HEK293 (cell line): ENCODE data around the gene METTL25B.
A peak's percentile ranks its signal among the peaks of the same experiment; 100 is the strongest.

ENCODE experiments used
- CTCF ChIA-PET: fragments of 350-600 bp; formaldehyde crosslinking; extraction: SDS; loops from one replicate; lab custom pipeline; 2021; ENCODE audit warnings: antibody characterized with exemption; lab: Yijun Ruan, JAX
- POLR2A ChIA-PET: fragments of 300-600 bp; formaldehyde crosslinking; extraction: SDS; loops from one replicate; lab custom pipeline; 2020; ENCODE audit warnings: antibody characterized with exemption, inconsistent platforms; lab: Yijun Ruan, JAX
- H3K27ac ChIP-seq: fragments of 200-500 bp; sonication (Bioruptor generic); 2 replicates; pipeline ENCODE4 v1.5.1; 2014; ENCODE audit warnings: low read depth, low read length, control low read depth, inconsistent platforms; ENCODE audit errors: extremely low read depth
- H3K36me3 ChIP-seq, 2 experiments: fragments of 200-500 bp in 1 of 2; sonication (Bioruptor generic) in 1 of 2; 1 replicate in 1 of 2; 2 replicates in 1 of 2; pipeline ENCODE4 v1.5.1; 2014 to 2017; ENCODE audit warnings: inconsistent platforms in 2 of 2, low read length in 2 of 2; ENCODE audit not compliant: control insufficient read depth in 2 of 2, insufficient read depth in 1 of 2
- H3K4me1 ChIP-seq: fragments of 200-500 bp; sonication (Bioruptor generic); 2 replicates; pipeline ENCODE4 v1.5.1; 2014; ENCODE audit warnings: mild to moderate bottlenecking, low read length, inconsistent platforms; ENCODE audit not compliant: control insufficient read depth, insufficient read depth
- H3K4me3 ChIP-seq: 2 replicates; pipeline ENCODE4 v1.5.1; 2011; ENCODE audit warnings: low read depth, mild to moderate bottlenecking, control low read depth, low read length, moderate library complexity
- H3K9me3 ChIP-seq: fragments of 200-500 bp; sonication (Bioruptor generic); 2 replicates; pipeline ENCODE4 v1.5.1; 2014; ENCODE audit warnings: low read depth, low read length, inconsistent platforms; ENCODE audit not compliant: control insufficient read depth, insufficient read depth
- GLIS2 ChIP-seq: fragments of 450-650 bp; formaldehyde crosslinking; IDR thresholded peaks from 2 replicates; pipeline ENCODE4 v1.5.1; 2016; ENCODE audit warnings: missing biosample characterization, missing genetic modification characterization
- IKZF3 ChIP-seq: fragments of 450-650 bp; IDR thresholded peaks from 2 replicates; pipeline ENCODE4 v1.5.0; 2018; ENCODE audit warnings: missing biosample characterization, mild to moderate bottlenecking, missing genetic modification characterization, moderate library complexity
- TRIM28 ChIP-seq: IDR thresholded peaks from 2 replicates; pipeline ENCODE4 v1.6.1; 2011; ENCODE audit warnings: low read length, control low read depth, borderline replicate concordance
- ZBTB17 ChIP-seq: fragments of 450-650 bp; formaldehyde crosslinking; IDR thresholded peaks from 2 replicates; pipeline ENCODE4 v1.5.1; 2016; ENCODE audit warnings: missing biosample characterization, missing genetic modification characterization
- ZBTB20 ChIP-seq: fragments of 450-650 bp; formaldehyde crosslinking; IDR thresholded peaks from 2 replicates; pipeline ENCODE4 v1.5.1; 2016; ENCODE audit warnings: missing biosample characterization, missing genetic modification characterization
- ZEB2 ChIP-seq: fragments of 450-650 bp; formaldehyde crosslinking; IDR thresholded peaks from 2 replicates; pipeline ENCODE4 v1.5.1; 2016; ENCODE audit warnings: missing biosample characterization, missing genetic modification characterization
- ZNF19 ChIP-seq: fragments of 450-650 bp; formaldehyde crosslinking; IDR thresholded peaks from 2 replicates; pipeline ENCODE4; 2016; ENCODE audit warnings: missing biosample characterization, missing genetic modification characterization, low read depth
- ZNF2 ChIP-seq: fragments of 450-650 bp; formaldehyde crosslinking; IDR thresholded peaks from 2 replicates; pipeline ENCODE4 v1.5.1; 2016; ENCODE audit warnings: missing biosample characterization, missing genetic modification characterization
- ZNF211 ChIP-seq: fragments of 450-650 bp; formaldehyde crosslinking; IDR thresholded peaks from 2 replicates; pipeline ENCODE4 v1.5.1; 2016; ENCODE audit warnings: low read depth, missing biosample characterization, missing genetic modification characterization
- ZNF223 ChIP-seq: fragments of 450-650 bp; formaldehyde crosslinking; IDR thresholded peaks from 2 replicates; pipeline ENCODE4 v1.5.1; 2016; ENCODE audit warnings: missing biosample characterization, missing genetic modification characterization
- ZNF510 ChIP-seq: fragments of 450-650 bp; formaldehyde crosslinking; IDR thresholded peaks from 2 replicates; pipeline ENCODE4 v1.5.1; 2018; ENCODE audit warnings: mild to moderate bottlenecking, missing genetic modification characterization, missing biosample characterization; ENCODE audit not compliant: insufficient replicate concordance
- ZNF561 ChIP-seq: fragments of 450-650 bp; IDR thresholded peaks from 2 replicates; pipeline ENCODE4 v1.5.1; 2018; ENCODE audit warnings: missing biosample characterization, missing genetic modification characterization, borderline replicate concordance
- ZNF76 ChIP-seq: fragments of 450-650 bp; formaldehyde crosslinking; IDR thresholded peaks from 2 replicates; pipeline ENCODE4; 2016; ENCODE audit warnings: low read depth, missing biosample characterization, missing genetic modification characterization, borderline replicate concordance
- ZNF777 ChIP-seq: fragments of 450-650 bp; formaldehyde crosslinking; IDR thresholded peaks from 2 replicates; pipeline ENCODE4 v1.5.1; 2017; ENCODE audit warnings: missing biosample characterization, missing genetic modification characterization, borderline replicate concordance
- TF ChIP-seq, protein P1 (sequence below): fragments of 450-650 bp; formaldehyde crosslinking; IDR thresholded peaks from 2 replicates; pipeline ENCODE4 v1.5.1; 2016; ENCODE audit warnings: missing biosample characterization, missing genetic modification characterization
- TF ChIP-seq, protein P2 (sequence below): fragments of 450-650 bp; formaldehyde crosslinking; IDR thresholded peaks from 2 replicates; pipeline ENCODE4 v1.5.1; 2016; ENCODE audit warnings: missing biosample characterization, missing genetic modification characterization
- TF ChIP-seq, protein P3 (sequence below): fragments of 450-650 bp; formaldehyde crosslinking; conservative IDR thresholded peaks from 2 replicates; pipeline ENCODE4 v1.5.1; 2016; ENCODE audit warnings: low read depth, missing biosample characterization, missing genetic modification characterization
- TF ChIP-seq, protein P4 (sequence below): fragments of 450-650 bp; formaldehyde crosslinking; IDR thresholded peaks from 2 replicates; pipeline ENCODE4 v1.5.1; 2017; ENCODE audit warnings: missing biosample characterization, missing genetic modification characterization

METTL25B gene

DNA sequence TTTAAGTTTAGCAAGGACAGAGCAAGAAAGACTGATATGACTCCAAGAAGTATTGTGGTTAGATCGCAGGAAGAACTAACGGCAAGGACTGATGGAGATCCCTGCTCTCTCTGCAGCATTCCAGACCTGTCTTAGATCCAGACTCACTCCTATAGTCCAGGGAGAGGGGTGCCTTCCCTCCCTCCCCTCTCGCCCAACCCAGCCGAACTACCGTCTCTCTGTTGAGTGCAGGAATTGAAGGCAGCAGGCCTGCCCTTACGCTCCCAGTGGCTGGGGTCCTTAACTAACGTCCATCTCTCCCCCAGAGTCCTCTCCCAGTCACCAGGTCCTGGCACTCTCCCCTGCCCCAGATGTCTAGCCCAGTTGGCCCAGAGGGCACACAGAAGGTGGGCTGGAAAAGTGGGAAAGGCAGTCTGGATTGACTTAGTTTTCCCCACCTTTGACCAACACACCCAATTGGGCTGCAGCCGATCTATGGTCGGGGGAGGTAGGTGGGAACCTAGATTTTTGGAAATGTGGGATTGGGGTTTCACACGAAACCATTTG is 24.0 kb upstream of the METTL25B start:
- TF ChIP-seq, protein P1, sequence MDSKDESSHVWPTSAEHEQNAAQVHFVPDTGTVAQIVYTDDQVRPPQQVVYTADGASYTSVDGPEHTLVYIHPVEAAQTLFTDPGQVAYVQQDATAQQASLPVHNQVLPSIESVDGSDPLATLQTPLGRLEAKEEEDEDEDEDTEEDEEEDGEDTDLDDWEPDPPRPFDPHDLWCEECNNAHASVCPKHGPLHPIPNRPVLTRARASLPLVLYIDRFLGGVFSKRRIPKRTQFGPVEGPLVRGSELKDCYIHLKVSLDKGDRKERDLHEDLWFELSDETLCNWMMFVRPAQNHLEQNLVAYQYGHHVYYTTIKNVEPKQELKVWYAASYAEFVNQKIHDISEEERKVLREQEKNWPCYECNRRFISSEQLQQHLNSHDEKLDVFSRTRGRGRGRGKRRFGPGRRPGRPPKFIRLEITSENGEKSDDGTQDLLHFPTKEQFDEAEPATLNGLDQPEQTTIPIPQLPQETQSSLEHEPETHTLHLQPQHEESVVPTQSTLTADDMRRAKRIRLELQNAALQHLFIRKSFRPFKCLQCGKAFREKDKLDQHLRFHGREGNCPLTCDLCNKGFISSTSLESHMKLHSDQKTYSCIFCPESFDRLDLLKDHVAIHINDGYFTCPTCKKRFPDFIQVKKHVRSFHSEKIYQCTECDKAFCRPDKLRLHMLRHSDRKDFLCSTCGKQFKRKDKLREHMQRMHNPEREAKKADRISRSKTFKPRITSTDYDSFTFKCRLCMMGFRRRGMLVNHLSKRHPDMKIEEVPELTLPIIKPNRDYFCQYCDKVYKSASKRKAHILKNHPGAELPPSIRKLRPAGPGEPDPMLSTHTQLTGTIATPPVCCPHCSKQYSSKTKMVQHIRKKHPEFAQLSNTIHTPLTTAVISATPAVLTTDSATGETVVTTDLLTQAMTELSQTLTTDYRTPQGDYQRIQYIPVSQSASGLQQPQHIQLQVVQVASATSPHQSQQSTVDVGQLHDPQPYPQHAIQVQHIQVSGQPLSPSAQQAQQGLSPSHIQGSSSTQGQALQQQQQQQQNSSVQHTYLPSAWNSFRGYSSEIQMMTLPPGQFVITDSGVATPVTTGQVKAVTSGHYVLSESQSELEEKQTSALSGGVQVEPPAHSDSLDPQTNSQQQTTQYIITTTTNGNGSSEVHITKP: peak; percentile 12
- no peak for TF ChIP-seq TRIM28
- TF ChIP-seq, all 188 proteins: peak for 1
- ChIA-PET POLR2A (interaction anchor here (0.6 to 4.9 kb wide), 3 partner anchors 10 to 523 kb away, joined by 4 to 43 read pairs (median 7); no protein-coding TSS in a partner anchor), CTCF (interaction anchor here (0.7 to 20.2 kb wide), 8 partner anchors 12 to 84 kb away, joined by 5 to 579 read pairs (median 14); partner anchors contain the start of gene PRCC)
- Histone ChIP-seq H3K4me3 (no peak overlapping the region), H3K36me3 (peaks cover 0 to 21% of the 10 kb centered on the region in 2 experiments; a peak in 1 of 3 replicates), H3K9me3 (no peaks in the 10 kb centered on the region), H3K27ac (peak overlapping the region; percentile 29; the same call in 1 of the 2 replicates), H3K4me1 (peaks cover 9% of the 10 kb centered on the region; the same call in 1 of the 2 replicates)

DNA sequence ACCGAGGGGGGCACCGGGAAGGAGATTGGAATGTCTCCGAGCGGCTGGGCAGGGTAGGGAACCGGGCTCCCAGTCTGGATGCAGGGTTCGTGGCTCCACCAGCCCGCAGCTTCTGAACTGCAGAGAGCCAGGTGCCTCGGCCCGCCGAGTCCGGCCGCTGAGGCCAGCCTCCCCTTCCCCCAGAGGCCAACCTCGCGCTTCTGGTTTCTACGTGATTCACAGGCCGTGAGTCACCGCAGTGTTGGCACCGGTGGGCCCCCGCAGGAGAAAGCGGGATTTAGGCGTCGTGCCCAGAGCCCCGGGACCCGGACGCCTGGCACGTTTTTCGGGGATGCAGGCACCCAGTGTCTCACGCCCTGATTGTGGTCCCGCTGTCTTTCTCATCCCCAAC is 23.3 kb upstream of the METTL25B start:
- peak overlapping the region; percentile 15 for H3K4me3 ChIP-seq
- POLR2A ChIA-PET: interaction anchor here (4.9 kb wide), 1 partner anchor 15 kb away, joined by 43 read pairs; no protein-coding TSS in a partner anchor
- H3K27ac ChIP-seq: peak overlapping the region; percentile 29; the same call in 1 of the 2 replicates
- H3K4me1 ChIP-seq: peaks cover 12% of the 10 kb centered on the region
- CTCF ChIA-PET: interaction anchor here (0.7 to 20.2 kb wide), 12 partner anchors 11 to 259 kb away, joined by 3 to 579 read pairs (median 14); partner anchors contain the start of gene PRCC
- no peaks in the 10 kb centered on the region for H3K9me3 ChIP-seq
- H3K36me3 ChIP-seq: peaks cover 0 to 14% of the 10 kb centered on the region in 2 experiments; a peak in 1 of 3 replicates
- 0 out of 2 replicates have a peak, but pooled peaks have one; percentile 12 for TF ChIP-seq ZNF223 (tag by site-specific recombination)
- TF ChIP-seq ZNF777 (tag by site-specific recombination): peak; percentile 64
- TF ChIP-seq ZNF561: 0 out of 2 replicates have a peak, but pooled peaks have one; percentile 34
- no peak for TF ChIP-seq ZBTB17
- peak; percentile 51 for TF ChIP-seq GLIS2 (tag by site-specific recombination)
- TF ChIP-seq, protein P2, sequence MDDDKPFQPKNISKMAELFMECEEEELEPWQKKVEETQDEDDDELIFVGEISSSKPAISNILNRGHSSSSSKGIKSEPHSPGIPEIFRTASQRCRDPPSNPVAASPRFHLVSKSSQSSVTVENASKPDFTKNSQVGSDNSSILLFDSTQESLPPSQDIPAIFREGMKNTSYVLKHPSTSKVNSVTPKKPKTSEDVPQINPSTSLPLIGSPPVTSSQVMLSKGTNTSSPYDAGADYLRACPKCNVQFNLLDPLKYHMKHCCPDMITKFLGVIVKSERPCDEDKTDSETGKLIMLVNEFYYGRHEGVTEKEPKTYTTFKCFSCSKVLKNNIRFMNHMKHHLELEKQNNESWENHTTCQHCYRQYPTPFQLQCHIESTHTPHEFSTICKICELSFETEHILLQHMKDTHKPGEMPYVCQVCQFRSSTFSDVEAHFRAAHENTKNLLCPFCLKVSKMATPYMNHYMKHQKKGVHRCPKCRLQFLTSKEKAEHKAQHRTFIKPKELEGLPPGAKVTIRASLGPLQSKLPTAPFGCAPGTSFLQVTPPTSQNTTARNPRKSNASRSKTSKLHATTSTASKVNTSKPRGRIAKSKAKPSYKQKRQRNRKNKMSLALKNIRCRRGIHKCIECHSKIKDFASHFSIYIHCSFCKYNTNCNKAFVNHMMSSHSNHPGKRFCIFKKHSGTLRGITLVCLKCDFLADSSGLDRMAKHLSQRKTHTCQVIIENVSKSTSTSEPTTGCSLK: no peak
- TF ChIP-seq ZNF19 (tag by site-specific recombination): no peak
- peak; percentile 89 for TF ChIP-seq ZBTB20 (tag by site-specific recombination)
- TF ChIP-seq IKZF3 (tag by site-specific recombination): peak; percentile 63; the same call in 1 of the 2 replicates
- TF ChIP-seq ZNF76: no peak
- TF ChIP-seq ZNF510 (tag by site-specific recombination): no peak
- peak; percentile 47 for TF ChIP-seq ZEB2
- 0 out of 2 replicates have a peak, but pooled peaks have one; percentile 48 for TF ChIP-seq ZNF2 (tag by site-specific recombination)
- TF ChIP-seq ZNF211 (tag by site-specific recombination): no peak
- TF ChIP-seq, protein P3, sequence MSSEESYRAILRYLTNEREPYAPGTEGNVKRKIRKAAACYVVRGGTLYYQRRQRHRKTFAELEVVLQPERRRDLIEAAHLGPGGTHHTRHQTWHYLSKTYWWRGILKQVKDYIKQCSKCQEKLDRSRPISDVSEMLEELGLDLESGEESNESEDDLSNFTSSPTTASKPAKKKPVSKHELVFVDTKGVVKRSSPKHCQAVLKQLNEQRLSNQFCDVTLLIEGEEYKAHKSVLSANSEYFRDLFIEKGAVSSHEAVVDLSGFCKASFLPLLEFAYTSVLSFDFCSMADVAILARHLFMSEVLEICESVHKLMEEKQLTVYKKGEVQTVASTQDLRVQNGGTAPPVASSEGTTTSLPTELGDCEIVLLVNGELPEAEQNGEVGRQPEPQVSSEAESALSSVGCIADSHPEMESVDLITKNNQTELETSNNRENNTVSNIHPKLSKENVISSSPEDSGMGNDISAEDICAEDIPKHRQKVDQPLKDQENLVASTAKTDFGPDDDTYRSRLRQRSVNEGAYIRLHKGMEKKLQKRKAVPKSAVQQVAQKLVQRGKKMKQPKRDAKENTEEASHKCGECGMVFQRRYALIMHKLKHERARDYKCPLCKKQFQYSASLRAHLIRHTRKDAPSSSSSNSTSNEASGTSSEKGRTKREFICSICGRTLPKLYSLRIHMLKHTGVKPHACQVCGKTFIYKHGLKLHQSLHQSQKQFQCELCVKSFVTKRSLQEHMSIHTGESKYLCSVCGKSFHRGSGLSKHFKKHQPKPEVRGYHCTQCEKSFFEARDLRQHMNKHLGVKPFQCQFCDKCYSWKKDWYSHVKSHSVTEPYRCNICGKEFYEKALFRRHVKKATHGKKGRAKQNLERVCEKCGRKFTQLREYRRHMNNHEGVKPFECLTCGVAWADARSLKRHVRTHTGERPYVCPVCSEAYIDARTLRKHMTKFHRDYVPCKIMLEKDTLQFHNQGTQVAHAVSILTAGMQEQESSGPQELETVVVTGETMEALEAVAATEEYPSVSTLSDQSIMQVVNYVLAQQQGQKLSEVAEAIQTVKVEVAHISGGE: peak; percentile 32; the same call in 1 of the 2 replicates
- TF ChIP-seq, protein P4, sequence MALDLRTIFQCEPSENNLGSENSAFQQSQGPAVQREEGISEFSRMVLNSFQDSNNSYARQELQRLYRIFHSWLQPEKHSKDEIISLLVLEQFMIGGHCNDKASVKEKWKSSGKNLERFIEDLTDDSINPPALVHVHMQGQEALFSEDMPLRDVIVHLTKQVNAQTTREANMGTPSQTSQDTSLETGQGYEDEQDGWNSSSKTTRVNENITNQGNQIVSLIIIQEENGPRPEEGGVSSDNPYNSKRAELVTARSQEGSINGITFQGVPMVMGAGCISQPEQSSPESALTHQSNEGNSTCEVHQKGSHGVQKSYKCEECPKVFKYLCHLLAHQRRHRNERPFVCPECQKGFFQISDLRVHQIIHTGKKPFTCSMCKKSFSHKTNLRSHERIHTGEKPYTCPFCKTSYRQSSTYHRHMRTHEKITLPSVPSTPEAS (tag by site-specific recombination): no peak
- TF ChIP-seq, protein P1: peak; percentile 51
